Keratinocyte (primary cell): ENCODE measurements around the gene MTERF4. TPM values are rescaled to one million over a fixed set of nuclear protein-coding genes. Genes with fewer than 3 reads are reported as not detected.

Experiments used
- DNase-seq: peaks from one replicate; pipeline ENCODE4 v3.0.0-alpha.2; 2011; ENCODE audit warnings: low read depth, missing footprints, low spot score
- FAIRE-seq: peaks from 2 replicates; lab custom pipeline; 2011; peaks lifted over from hg19 to GRCh38; lab: Jason Lieb, UNC
- H2AFZ ChIP-seq: 2 replicates; pipeline ENCODE4 v1.6.0; 2012; ENCODE audit warnings: low read length, control low read depth, inconsistent platforms; ENCODE audit not compliant: control insufficient read depth
- H3K27ac ChIP-seq: 2 replicates; pipeline ENCODE4 v1.5.1; 2011; ENCODE audit warnings: low read length; ENCODE audit not compliant: control insufficient read depth, insufficient read depth
- H3K27me3 ChIP-seq: 3 replicates; pipeline ENCODE4 v1.6.0; 2011; ENCODE audit warnings: low read length; ENCODE audit not compliant: control insufficient read depth, insufficient read depth; ENCODE audit errors: extremely low read depth
- H3K36me3 ChIP-seq, 2 experiments: 2 replicates in 1 of 2; 3 replicates in 1 of 2; pipeline ENCODE4 v1.5.1; 2011; ENCODE audit warnings: low read length in 2 of 2, mild to moderate bottlenecking in 1 of 2; ENCODE audit not compliant: control insufficient read depth in 2 of 2, insufficient read depth in 2 of 2; ENCODE audit errors: extremely low read depth in 1 of 2
- H3K4me1 ChIP-seq: 3 replicates; pipeline ENCODE4 v1.5.1; 2011; ENCODE audit warnings: low read length; ENCODE audit not compliant: control insufficient read depth, insufficient read depth; ENCODE audit errors: extremely low read depth
- H3K4me2 ChIP-seq: 3 replicates; pipeline ENCODE4 v1.6.0; 2011; ENCODE audit warnings: low read depth, low read length; ENCODE audit not compliant: control insufficient read depth, insufficient read depth; ENCODE audit errors: extremely low read depth
- H3K4me3 ChIP-seq, 3 experiments: fragments of 200-600 bp in 1 of 3; sonication (generic) in 1 of 3; 2 replicates in 2 of 3; 3 replicates in 1 of 3; pipeline ENCODE4 v1.5.1; 2011 to 2016; ENCODE audit warnings: low read length in 3 of 3, mild to moderate bottlenecking in 3 of 3, control low read depth in 2 of 3, inconsistent platforms in 1 of 3, low read depth in 1 of 3, mixed read lengths in 1 of 3, mixed run types in 1 of 3, moderate library complexity in 1 of 3; ENCODE audit not compliant: control insufficient read depth in 2 of 3, insufficient read depth in 2 of 3; ENCODE audit errors: extremely low read depth in 1 of 3
- H3K79me2 ChIP-seq: 2 replicates; pipeline ENCODE4 v1.6.0; 2012; ENCODE audit warnings: low read length; ENCODE audit not compliant: control insufficient read depth, insufficient read depth
- H3K9ac ChIP-seq: 3 replicates; pipeline ENCODE4 v1.6.0; 2011; ENCODE audit warnings: low read length; ENCODE audit not compliant: control insufficient read depth, insufficient read depth; ENCODE audit errors: extremely low read depth
- H3K9me1 ChIP-seq: 3 replicates; pipeline ENCODE4 v1.6.0; 2011; ENCODE audit warnings: low read length; ENCODE audit not compliant: control insufficient read depth, insufficient read depth; ENCODE audit errors: extremely low read depth
- H3K9me3 ChIP-seq: 2 replicates; pipeline ENCODE4 v1.5.1; 2012; ENCODE audit warnings: low read depth, low read length; ENCODE audit not compliant: control insufficient read depth
- H4K20me1 ChIP-seq: 3 replicates; pipeline ENCODE4 v1.6.0; 2011; ENCODE audit warnings: low read length; ENCODE audit not compliant: control insufficient read depth, insufficient read depth; ENCODE audit errors: extremely low read depth
- EZH2 ChIP-seq: IDR thresholded peaks from one replicate; pipeline ENCODE4 v1.6.1; 2012; ENCODE audit warnings: inconsistent platforms, mild to moderate bottlenecking, low read length, moderate library complexity
- dilution Hi-C: fragments of 300-500 bp; cut with MboI; formaldehyde crosslinking; loops from one replicate; pipeline ENCODE4 v1.7.0; 2020; ENCODE audit warnings: low sequenced_read_pairs; ENCODE audit not compliant: extremely low pct_ligation_motif_present
- polyA plus RNA-seq, 5 experiments: library from polyadenylated mRNA; depleted of rRNA in 3 of 5; stranded (reverse) in 3 of 5; stranded (forward) in 1 of 5; unstranded in 1 of 5; fragments of >200 nt; gene quantifications; 1 replicate in 1 of 5; 2 replicates in 3 of 5; 3 replicates in 1 of 5; pipeline versions ENCODE4 v1.2.1 to v1.2.3, GENCODE V29; 2011 to 2012; ENCODE audit warnings: missing spikeins in 2 of 5, low read depth in 1 of 5, low replicate concordance in 1 of 5
- TF ChIP-seq, protein P1 (sequence below), 3 experiments: IDR thresholded peaks in 1 of 3; conservative IDR thresholded peaks in 1 of 3; optimal IDR thresholded peaks in 1 of 3; 2 replicates in 2 of 3; 3 replicates in 1 of 3; pipeline versions ENCODE3 to v1.5.1; 2011; ENCODE audit warnings: low read length in 3 of 3, mild to moderate bottlenecking in 3 of 3, moderate library complexity in 2 of 3, control low read depth in 1 of 3, inconsistent platforms in 1 of 3; ENCODE audit not compliant: insufficient read depth in 2 of 3; ENCODE audit errors: extremely low read depth in 1 of 3

The MTERF4 gene
- polyA plus RNA-seq, 1 donor (not counting 4 experiments of a cell fraction or from before 2014, with no cell fraction given) = 28.5 TPM

GRCh38 chr2:241110089-241110606 lies 8.1 kb upstream of the MTERF4 start:
- FAIRE-seq (no peak), DNase-seq (no peak)
- Histone ChIP-seq H4K20me1 (no peaks in the 10 kb centered on the region), H3K79me2 (no peaks in the 10 kb centered on the region), H3K9me1 (no peaks in the 10 kb centered on the region), H3K4me3 (no peak overlapping the region), H3K27ac (no peak overlapping the region), H3K9ac (no peak overlapping the region), H3K4me1 (no peaks in the 10 kb centered on the region), H3K27me3 (no peaks in the 10 kb centered on the region), H2AFZ (no peak overlapping the region), H3K4me2 (no peak overlapping the region), H3K9me3 (no peaks in the 10 kb centered on the region), H3K36me3 (peaks cover 0 to 7% of the 10 kb centered on the region in 2 experiments)
- no peak for TF ChIP-seq EZH2
- TF ChIP-seq, protein P1, sequence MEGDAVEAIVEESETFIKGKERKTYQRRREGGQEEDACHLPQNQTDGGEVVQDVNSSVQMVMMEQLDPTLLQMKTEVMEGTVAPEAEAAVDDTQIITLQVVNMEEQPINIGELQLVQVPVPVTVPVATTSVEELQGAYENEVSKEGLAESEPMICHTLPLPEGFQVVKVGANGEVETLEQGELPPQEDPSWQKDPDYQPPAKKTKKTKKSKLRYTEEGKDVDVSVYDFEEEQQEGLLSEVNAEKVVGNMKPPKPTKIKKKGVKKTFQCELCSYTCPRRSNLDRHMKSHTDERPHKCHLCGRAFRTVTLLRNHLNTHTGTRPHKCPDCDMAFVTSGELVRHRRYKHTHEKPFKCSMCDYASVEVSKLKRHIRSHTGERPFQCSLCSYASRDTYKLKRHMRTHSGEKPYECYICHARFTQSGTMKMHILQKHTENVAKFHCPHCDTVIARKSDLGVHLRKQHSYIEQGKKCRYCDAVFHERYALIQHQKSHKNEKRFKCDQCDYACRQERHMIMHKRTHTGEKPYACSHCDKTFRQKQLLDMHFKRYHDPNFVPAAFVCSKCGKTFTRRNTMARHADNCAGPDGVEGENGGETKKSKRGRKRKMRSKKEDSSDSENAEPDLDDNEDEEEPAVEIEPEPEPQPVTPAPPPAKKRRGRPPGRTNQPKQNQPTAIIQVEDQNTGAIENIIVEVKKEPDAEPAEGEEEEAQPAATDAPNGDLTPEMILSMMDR (optimal IDR thresholded peaks at IDR 0.05 in 1 of 3, IDR thresholded peaks at IDR 0.05 in 1 of 3, conservative IDR thresholded peaks at IDR 0.05 in 1 of 3; ENCODE audit: extremely low read depth in 1 of 3, insufficient read depth in 2 of 3, low read length in 3 of 3) = no peak
- dilution Hi-C loops = no loop called here

- H4K20me1 ChIP-seq = no peaks in the 10 kb centered on the region
- H3K4me2 ChIP-seq = no peak overlapping the region
- no peak overlapping the region for H2AFZ ChIP-seq
- peaks cover 0 to 7% of the 10 kb centered on the region in 2 experiments for H3K36me3 ChIP-seq
- H3K27ac ChIP-seq = no peak overlapping the region
- dilution Hi-C loops = no loop called here
- no peak for TF ChIP-seq EZH2
- TF ChIP-seq, protein P1 (optimal IDR thresholded peaks at IDR 0.05 in 1 of 3, IDR thresholded peaks at IDR 0.05 in 1 of 3, conservative IDR thresholded peaks at IDR 0.05 in 1 of 3; ENCODE audit: extremely low read depth in 1 of 3, insufficient read depth in 2 of 3, low read length in 3 of 3) = no peak
- no peaks in the 10 kb centered on the region for H3K9me1 ChIP-seq
- H3K9ac ChIP-seq = no peak overlapping the region
- DNase-seq (no peak), FAIRE-seq (no peak)
- no peaks in the 10 kb centered on the region for H3K9me3 ChIP-seq
- no peak overlapping the region for H3K4me3 ChIP-seq
- no peaks in the 10 kb centered on the region for H3K4me1 ChIP-seq
- H3K79me2 ChIP-seq = no peaks in the 10 kb centered on the region
- H3K27me3 ChIP-seq = no peaks in the 10 kb centered on the region
Observed at GRCh38 chr2:241109210-241110088, 7.4 kb upstream of the MTERF4 start.
